ENCODE results near the gene PDSS1.

DNA sequence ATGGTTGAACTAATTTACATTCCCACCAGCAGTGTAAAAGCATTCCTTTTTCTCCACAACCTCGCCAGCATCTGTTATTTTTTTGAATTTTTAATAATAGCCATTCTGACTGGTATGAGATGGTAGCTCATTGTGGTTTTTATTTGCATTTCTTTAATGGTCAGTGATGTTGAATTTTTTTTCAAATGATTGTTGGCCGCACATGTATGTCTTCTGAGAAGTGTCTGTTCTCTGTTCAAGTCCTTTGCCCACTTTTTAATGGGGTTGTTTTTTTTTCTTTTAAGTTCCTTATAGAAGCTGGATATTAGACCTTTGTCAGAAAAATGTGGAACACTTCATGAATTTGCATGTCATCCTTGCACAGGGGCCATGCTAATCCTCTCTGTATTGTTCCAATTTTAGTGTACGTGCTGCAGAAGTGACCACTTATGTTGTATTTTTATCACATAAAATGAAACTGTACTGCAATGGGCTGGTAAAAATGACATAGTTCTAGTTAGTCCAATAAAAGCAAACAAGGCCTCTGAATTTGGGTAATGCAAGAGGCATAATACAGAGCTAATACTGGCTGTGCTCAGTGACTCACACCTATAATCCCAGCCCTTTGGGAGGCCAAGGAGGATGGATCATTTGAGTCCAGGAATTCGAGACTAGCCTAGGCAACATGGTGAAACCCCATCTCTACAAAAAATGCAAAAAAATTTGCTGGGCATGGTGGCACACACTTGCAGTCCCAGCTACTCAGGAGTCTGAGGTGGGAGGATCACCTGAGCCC is 92.9 kb downstream of the PDSS1 start:
- TF ChIP-seq, protein P1, sequence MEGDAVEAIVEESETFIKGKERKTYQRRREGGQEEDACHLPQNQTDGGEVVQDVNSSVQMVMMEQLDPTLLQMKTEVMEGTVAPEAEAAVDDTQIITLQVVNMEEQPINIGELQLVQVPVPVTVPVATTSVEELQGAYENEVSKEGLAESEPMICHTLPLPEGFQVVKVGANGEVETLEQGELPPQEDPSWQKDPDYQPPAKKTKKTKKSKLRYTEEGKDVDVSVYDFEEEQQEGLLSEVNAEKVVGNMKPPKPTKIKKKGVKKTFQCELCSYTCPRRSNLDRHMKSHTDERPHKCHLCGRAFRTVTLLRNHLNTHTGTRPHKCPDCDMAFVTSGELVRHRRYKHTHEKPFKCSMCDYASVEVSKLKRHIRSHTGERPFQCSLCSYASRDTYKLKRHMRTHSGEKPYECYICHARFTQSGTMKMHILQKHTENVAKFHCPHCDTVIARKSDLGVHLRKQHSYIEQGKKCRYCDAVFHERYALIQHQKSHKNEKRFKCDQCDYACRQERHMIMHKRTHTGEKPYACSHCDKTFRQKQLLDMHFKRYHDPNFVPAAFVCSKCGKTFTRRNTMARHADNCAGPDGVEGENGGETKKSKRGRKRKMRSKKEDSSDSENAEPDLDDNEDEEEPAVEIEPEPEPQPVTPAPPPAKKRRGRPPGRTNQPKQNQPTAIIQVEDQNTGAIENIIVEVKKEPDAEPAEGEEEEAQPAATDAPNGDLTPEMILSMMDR (optimal IDR thresholded peaks at IDR 0.05 in 1 of 3, IDR thresholded peaks at IDR 0.05 in 1 of 3, conservative IDR thresholded peaks at IDR 0.05 in 1 of 3; ENCODE audit: extremely low read depth in 1 of 3, insufficient read depth in 2 of 3, low read length in 3 of 3): no peak
- TF ChIP-seq EZH2 (IDR thresholded peaks at IDR 0.05; ENCODE audit: low read length): no peak
